ENCODE results near the gene EMID1.

GRCh38 chr22:29171721-29172120 lies 34.0 kb upstream of the EMID1 start:
- TF ChIP-seq CTCF (IDR thresholded peaks at IDR 0.05) = no peak
- no peak for TF ChIP-seq POLR2A (IDR thresholded peaks at IDR 0.05)
